ENCODE measurements around the gene TGFBR1. TPM values are rescaled to one million over a fixed set of nuclear protein-coding genes. Genes with fewer than 3 reads are reported as not detected.

The TGFBR1 gene
- polyA plus RNA-seq, 1 of the 3 experiments (the other 2 are of a cell fraction), result 15.3 TPM

GRCh38 chr9:99076483-99077171, 28.3 kb upstream of the TGFBR1 start (continued):
- TF ChIP-seq MAX (IDR thresholded peaks at IDR 0.05; ENCODE audit: low read depth), result no peak
- no peak for TF ChIP-seq SIN3A (IDR thresholded peaks at IDR 0.05; ENCODE audit: borderline replicate concordance, low read depth, low read length)

- Histone ChIP-seq H3K27me3 (ENCODE audit: insufficient read depth) (no peaks in the 10 kb centered on the region), H3K4me1 (ENCODE audit: control insufficient read depth in 1 of 2, insufficient read depth in 2 of 2, low read depth in 1 of 2, low read length in 1 of 2) (peaks cover 0 to 9% of the 10 kb centered on the region in 2 experiments; a peak in 1 of 4 replicates), H3K36me3 (replicated peaks in 1 of 2; ENCODE audit: control insufficient read depth in 1 of 2, insufficient read depth in 2 of 2, low read length in 1 of 2) (no peaks in the 10 kb centered on the region), H3K9me2 (no peaks in the 10 kb centered on the region), H4K20me1 (ENCODE audit: insufficient read depth) (no peaks in the 10 kb centered on the region), H3K9me3 (no peaks in the 10 kb centered on the region), H2AFZ (ENCODE audit: low read depth) (no peak overlapping the region), H3K79me2 (ENCODE audit: insufficient read depth) (no peaks in the 10 kb centered on the region), H3K4me3 (ENCODE audit: low read depth in 2 of 2, low read length in 1 of 2) (no peak overlapping the region), H3K9ac (no peak overlapping the region), H3F3A (replicated peaks; ENCODE audit: insufficient read depth) (peaks cover 9% of the 10 kb centered on the region), H3K4me2 (no peak overlapping the region), H3K27ac (ENCODE audit: low read depth in 2 of 2, low read length in 1 of 2) (no peak overlapping the region)
- 58% methylated on average over 2 of the region's 2 CpGs for WGBS (ENCODE audit: low lambda C conversion rate)
- TF ChIP-seq FOSL2 (IDR thresholded peaks at IDR 0.05; ENCODE audit: borderline replicate concordance, low read depth) (no peak), TAF1 (IDR thresholded peaks at IDR 0.05; ENCODE audit: borderline replicate concordance, low read depth, low read length) (no peak), YY1 (IDR thresholded peaks at IDR 0.05; ENCODE audit: low read depth) (no peak), SIN3A (IDR thresholded peaks at IDR 0.05; ENCODE audit: borderline replicate concordance, low read depth, low read length) (no peak), RFX5 (IDR thresholded peaks at IDR 0.05; ENCODE audit: low read length) (no peak), FOXJ3 (CRISPR knock-in tag; IDR thresholded peaks at IDR 0.05) (no peak), EP300 (IDR thresholded peaks at IDR 0.05; ENCODE audit: borderline replicate concordance in 1 of 2, low read depth in 1 of 2, low read length in 1 of 2) (no peak), RXRA (IDR thresholded peaks at IDR 0.05; ENCODE audit: borderline replicate concordance, low read depth) (no peak)
- no peak for DNase-seq
- CTCF ChIA-PET, result no interaction called here
- POLR2A ChIA-PET, result no interaction called here
Observed at GRCh38 chr9:99078717-99079116, 26.2 kb upstream of the TGFBR1 start.

- Histone ChIP-seq H3K79me2 (ENCODE audit: insufficient read depth) (no peaks in the 10 kb centered on the region), H3K4me3 (ENCODE audit: low read depth in 2 of 2, low read length in 1 of 2) (no peak overlapping the region), H3K4me1 (ENCODE audit: control insufficient read depth in 1 of 2, insufficient read depth in 2 of 2, low read depth in 1 of 2, low read length in 1 of 2) (peaks cover 0 to 9% of the 10 kb centered on the region in 2 experiments; a peak in 1 of 4 replicates), H4K20me1 (ENCODE audit: insufficient read depth) (no peaks in the 10 kb centered on the region), H3K36me3 (replicated peaks in 1 of 2; ENCODE audit: control insufficient read depth in 1 of 2, insufficient read depth in 2 of 2, low read length in 1 of 2) (no peaks in the 10 kb centered on the region), H3K9ac (no peak overlapping the region), H2AFZ (ENCODE audit: low read depth) (no peak overlapping the region), H3F3A (replicated peaks; ENCODE audit: insufficient read depth) (peaks cover 9% of the 10 kb centered on the region), H3K27ac (ENCODE audit: low read depth in 2 of 2, low read length in 1 of 2) (no peak overlapping the region), H3K9me2 (no peaks in the 10 kb centered on the region), H3K4me2 (no peak overlapping the region), H3K9me3 (no peaks in the 10 kb centered on the region), H3K27me3 (ENCODE audit: insufficient read depth) (no peaks in the 10 kb centered on the region)
- POLR2A ChIA-PET, result no interaction called here
- 56% methylated on average over 3 of the region's 3 CpGs for WGBS (ENCODE audit: low lambda C conversion rate)
- no peak for DNase-seq
- CTCF ChIA-PET, result no interaction called here
- no peak for TF ChIP-seq NFIC (IDR thresholded peaks at IDR 0.05; ENCODE audit: borderline replicate concordance)
- TF ChIP-seq CTCF (IDR thresholded peaks at IDR 0.05), result no peak
- no peak for TF ChIP-seq TAF1 (IDR thresholded peaks at IDR 0.05; ENCODE audit: borderline replicate concordance, low read depth, low read length)
- no peak for TF ChIP-seq REST (IDR thresholded peaks at IDR 0.05; ENCODE audit: low read depth, low read length)
- TF ChIP-seq GATA2 (CRISPR knock-in tag; IDR thresholded peaks at IDR 0.05), result no peak
- TF ChIP-seq TEAD4 (IDR thresholded peaks at IDR 0.05; ENCODE audit: borderline replicate concordance, insufficient read depth), result no peak
- no peak for TF ChIP-seq MAX (IDR thresholded peaks at IDR 0.05; ENCODE audit: low read depth)
- no peak for TF ChIP-seq PBX3 (IDR thresholded peaks at IDR 0.05)
- no peak for TF ChIP-seq TCF12 (IDR thresholded peaks at IDR 0.05)
- no peak for TF ChIP-seq ELF1 (IDR thresholded peaks at IDR 0.05)
- TF ChIP-seq EP300 (IDR thresholded peaks at IDR 0.05; ENCODE audit: borderline replicate concordance in 1 of 2, low read depth in 1 of 2, low read length in 1 of 2), result no peak
- no peak for TF ChIP-seq RFX5 (IDR thresholded peaks at IDR 0.05; ENCODE audit: low read length)
Observed at GRCh38 chr9:99079542-99079941, 25.4 kb upstream of the TGFBR1 start.
